Vagina (tissue), 2 donors: Measurements from ENCODE around the gene RNH1. TPM values are rescaled to one million over a fixed set of nuclear protein-coding genes. Genes with fewer than 3 reads are reported as not detected.

Source experiments
- DNase-seq, 2 donors: peaks; one replicate each; pipeline ENCODE4 v3.0.0-alpha.2; 2017; ENCODE audit errors: extremely low spot score in 2 of 2
- H3K27ac ChIP-seq: fragments of 200-600 bp; sonication (generic); one replicate; pipeline ENCODE4 v1.5.1; 2019
- H3K27me3 ChIP-seq: fragments of 200-600 bp; sonication (generic); one replicate; pipeline ENCODE4 v1.5.1; 2019
- H3K36me3 ChIP-seq, 2 donors: fragments of 200-600 bp; sonication (generic); one replicate each; pipeline ENCODE4 v1.5.1; 2017 to 2019
- H3K4me1 ChIP-seq: fragments of 200-600 bp; sonication (generic); one replicate; pipeline ENCODE4 v1.5.1; 2019
- H3K4me3 ChIP-seq, 2 donors: fragments of 200-600 bp; sonication (generic); 1 replicate in 1 of 2; 2 replicates in 1 of 2; pipeline ENCODE4 v1.5.1; 2016 to 2019
- H3K9me3 ChIP-seq: fragments of 200-600 bp; sonication (generic); one replicate; pipeline ENCODE4 v1.5.1; 2019
- CTCF ChIP-seq, 3 experiments: fragments of 450-650 bp in 2 of 3; fragments of 200-600 bp in 1 of 3; sonication (generic) in 1 of 3; IDR thresholded peaks; one replicate each; pipeline ENCODE4 v1.5.1; 2017 to 2019; ENCODE audit warnings: antibody characterized with exemption in 3 of 3, mild to moderate bottlenecking in 2 of 3, moderate library complexity in 2 of 3
- POLR2A ChIP-seq, 2 donors: fragments of 450-650 bp; IDR thresholded peaks; one replicate each; pipeline ENCODE4 v1.6.1; 2017; ENCODE audit warnings: antibody characterized with exemption in 2 of 2, mild to moderate bottlenecking in 2 of 2, moderate library complexity in 2 of 2
- POLR2AphosphoS5 ChIP-seq, 2 donors: sonication (generic); formaldehyde crosslinking; IDR thresholded peaks; one replicate each; pipeline ENCODE4 v1.9.0; 2017; ENCODE audit warnings: antibody characterized with exemption in 2 of 2, mild to moderate bottlenecking in 2 of 2, low read depth in 1 of 2; ENCODE audit not compliant: insufficient read depth in 1 of 2
- intact Hi-C: fragments of 100-400 bp; cut with DNase I; formaldehyde crosslinking; loops from one replicate; pipeline ENCODE4 v1.15.1; 2023
- total RNA-seq: library from RNA; depleted of rRNA; stranded (reverse); fragments of >200 nt; gene quantifications from one replicate; pipeline ENCODE4 v1.2.3, GENCODE V29; 2016

The RNH1 gene
- total RNA-seq, 1 donor from 2014 or later: 252 TPM

GRCh38 chr11:489610-490185, 17.3 kb downstream of the RNH1 start:
- Histone ChIP-seq H3K9me3 (no peaks in the 10 kb centered on the region), H3K36me3 (peaks cover 0 to 18% of the 10 kb centered on the region in 2 donors), H3K4me3 (no peak overlapping the region), H3K27me3 (no peaks in the 10 kb centered on the region), H3K27ac (no peak overlapping the region), H3K4me1 (no peaks in the 10 kb centered on the region)
- no peak for DNase-seq
- intact Hi-C loops: no loop called here
- no peak for TF ChIP-seq POLR2AphosphoS5 (IDR thresholded peaks at IDR 0.05; ENCODE audit: insufficient read depth in 1 of 2, low read depth in 1 of 2)
- TF ChIP-seq POLR2A (IDR thresholded peaks at IDR 0.05): no peak
- no peak for TF ChIP-seq CTCF (IDR thresholded peaks at IDR 0.05)

GRCh38 chr11:488992-489391, 18.1 kb downstream of the RNH1 start:
- H3K27me3 ChIP-seq: no peaks in the 10 kb centered on the region
- H3K36me3 ChIP-seq: peaks cover 0 to 11% of the 10 kb centered on the region in 2 donors
- no peaks in the 10 kb centered on the region for H3K4me1 ChIP-seq
- no peak overlapping the region for H3K4me3 ChIP-seq
- TF ChIP-seq POLR2A (IDR thresholded peaks at IDR 0.05) (no peak), POLR2AphosphoS5 (IDR thresholded peaks at IDR 0.05; ENCODE audit: insufficient read depth in 1 of 2, low read depth in 1 of 2) (no peak), CTCF (IDR thresholded peaks at IDR 0.05) (no peak)
- H3K9me3 ChIP-seq: no peaks in the 10 kb centered on the region
- no peak overlapping the region for H3K27ac ChIP-seq
- intact Hi-C loops: no loop called here
- DNase-seq: no peak

- Histone ChIP-seq H3K27me3 (no peaks in the 10 kb centered on the region), H3K9me3 (no peaks in the 10 kb centered on the region), H3K36me3 (peaks cover 0 to 7% of the 10 kb centered on the region in 2 donors), H3K27ac (no peak overlapping the region), H3K4me1 (no peaks in the 10 kb centered on the region), H3K4me3 (no peak overlapping the region)
- TF ChIP-seq CTCF (IDR thresholded peaks at IDR 0.05) (no peak), POLR2AphosphoS5 (IDR thresholded peaks at IDR 0.05; ENCODE audit: insufficient read depth in 1 of 2, low read depth in 1 of 2) (no peak), POLR2A (IDR thresholded peaks at IDR 0.05) (no peak)
- intact Hi-C loops: no loop called here
- DNase-seq: no peak
Measured at GRCh38 chr11:488579-488978, 18.5 kb downstream of the RNH1 start.

- TF ChIP-seq CTCF (IDR thresholded peaks at IDR 0.05) (no peak), POLR2AphosphoS5 (IDR thresholded peaks at IDR 0.05; ENCODE audit: insufficient read depth in 1 of 2, low read depth in 1 of 2) (no peak), POLR2A (IDR thresholded peaks at IDR 0.05) (no peak)
- H3K9me3 ChIP-seq: no peaks in the 10 kb centered on the region
- intact Hi-C loops: no loop called here
- H3K4me1 ChIP-seq: no peaks in the 10 kb centered on the region
- H3K27ac ChIP-seq: no peak overlapping the region
- H3K36me3 ChIP-seq: peaks cover 0 to 4% of the 10 kb centered on the region in 2 donors
- H3K4me3 ChIP-seq: no peak overlapping the region
- no peak for DNase-seq
- no peaks in the 10 kb centered on the region for H3K27me3 ChIP-seq
Measured at GRCh38 chr11:488062-488461, 19.0 kb downstream of the RNH1 start.

- Histone ChIP-seq H3K27ac (no peak overlapping the region), H3K4me3 (no peak overlapping the region), H3K4me1 (no peaks in the 10 kb centered on the region), H3K9me3 (no peaks in the 10 kb centered on the region), H3K27me3 (no peaks in the 10 kb centered on the region), H3K36me3 (no peaks in the 10 kb centered on the region)
- TF ChIP-seq CTCF (IDR thresholded peaks at IDR 0.05) (no peak), POLR2AphosphoS5 (IDR thresholded peaks at IDR 0.05; ENCODE audit: insufficient read depth in 1 of 2, low read depth in 1 of 2) (no peak), POLR2A (IDR thresholded peaks at IDR 0.05) (no peak)
- intact Hi-C loops: no loop called here
- no peak for DNase-seq
Measured at GRCh38 chr11:487571-488021, 19.4 kb downstream of the RNH1 start.
